GM23338 (cell line): ENCODE measurements around the gene HGS. TPM values are rescaled to one million over a fixed set of nuclear protein-coding genes. Genes with fewer than 3 reads are reported as not detected.

Experiments used
- ATAC-seq: fragments of 200-7000 bp; cut with Tn5 transposase; 3 replicates; pipeline ENCODE4 v1.9.1; 2020
- DNase-seq: peaks from one replicate; pipeline ENCODE4 v3.0.0-alpha.2; 2015; ENCODE audit warnings: low spot score
- H2AFZ ChIP-seq: fragments of 200-600 bp; sonication (generic); 2 replicates; pipeline ENCODE4 v1.8.0; 2016; ENCODE audit warnings: antibody characterized with exemption, mild to moderate bottlenecking, moderate library complexity
- H3F3A ChIP-seq: fragments of 200-600 bp; sonication (generic); replicated peaks from 2 replicates; pipeline ENCODE4 v1.8.0; 2017; ENCODE audit warnings: antibody characterized with exemption, mixed run types, low read depth
- H3K27ac ChIP-seq: fragments of 200-600 bp; sonication (generic); 2 replicates; pipeline ENCODE4 v1.6.1; 2016; ENCODE audit warnings: low read depth
- H3K27me3 ChIP-seq: fragments of 200-600 bp; sonication (generic); 2 replicates; pipeline ENCODE4 v1.8.0; 2016; ENCODE audit warnings: mild to moderate bottlenecking, mixed run types, moderate library complexity; ENCODE audit not compliant: insufficient read depth
- H3K36me3 ChIP-seq: fragments of 200-600 bp; sonication (generic); 2 replicates; pipeline ENCODE4 v1.8.0; 2016; ENCODE audit warnings: mild to moderate bottlenecking; ENCODE audit not compliant: insufficient read depth
- H3K4me1 ChIP-seq: fragments of 200-600 bp; sonication (generic); 2 replicates; pipeline ENCODE4 v1.8.0; 2016; ENCODE audit warnings: mild to moderate bottlenecking, moderate library complexity; ENCODE audit not compliant: insufficient read depth
- H3K4me2 ChIP-seq: fragments of 200-600 bp; sonication (generic); 2 replicates; pipeline ENCODE4 v1.7.1; 2017; ENCODE audit warnings: mixed run types
- H3K4me3 ChIP-seq: fragments of 200-600 bp; sonication (generic); 2 replicates; pipeline ENCODE4 v1.6.1; 2016; ENCODE audit warnings: mixed run types
- H3K79me2 ChIP-seq: fragments of 200-600 bp; sonication (generic); replicated peaks from 2 replicates; pipeline ENCODE4 v1.8.0; 2017; ENCODE audit warnings: mild to moderate bottlenecking; ENCODE audit not compliant: insufficient read depth
- H3K9me2 ChIP-seq: fragments of 200-600 bp; sonication (generic); 2 replicates; pipeline ENCODE4 v1.8.0; 2017; ENCODE audit not compliant: insufficient read depth
- H4K20me1 ChIP-seq: fragments of 200-600 bp; sonication (generic); replicated peaks from 2 replicates; pipeline ENCODE4 v1.8.0; 2017; ENCODE audit warnings: mild to moderate bottlenecking; ENCODE audit not compliant: insufficient read depth
- H3K27ac Mint-ChIP-seq: 2 replicates; pipeline ENCODE4 v1.8.0; 2020; ENCODE audit warnings: inconsistent platforms, mild to moderate bottlenecking, moderate library complexity, mixed read lengths
- H3K27me3 Mint-ChIP-seq: 3 replicates; pipeline ENCODE4 v1.8.0; 2022; ENCODE audit warnings: low read depth, mild to moderate bottlenecking, moderate library complexity, mixed read lengths, inconsistent platforms; ENCODE audit not compliant: insufficient read depth, poor library complexity
- H3K36me3 Mint-ChIP-seq: 3 replicates; pipeline ENCODE4 v1.8.0; 2021; ENCODE audit warnings: low read depth, mild to moderate bottlenecking, inconsistent platforms, moderate library complexity, mixed read lengths
- H3K4me1 Mint-ChIP-seq: 3 replicates; pipeline ENCODE4 v1.8.0; 2020; ENCODE audit warnings: mild to moderate bottlenecking, inconsistent platforms, mixed read lengths
- H3K4me3 Mint-ChIP-seq: 3 replicates; pipeline ENCODE4 v1.8.0; 2021; ENCODE audit warnings: moderate library complexity, mild to moderate bottlenecking, inconsistent platforms, mixed read lengths
- H3K9me3 Mint-ChIP-seq: 3 replicates; pipeline ENCODE4 v1.8.0; 2020; ENCODE audit warnings: moderate library complexity, mild to moderate bottlenecking, inconsistent platforms, mixed read lengths
- CREB1 ChIP-seq: fragments of 250-450 bp; sonication (Bioruptor Pico); IDR thresholded peaks from 2 replicates; pipeline ENCODE4 v1.5.0; 2020; ENCODE audit warnings: low read depth, mild to moderate bottlenecking, moderate library complexity
- CTCF ChIP-seq, 2 experiments: fragments of 200-600 bp in 1 of 2; sonication (generic) in 1 of 2; conservative IDR thresholded peaks; 2 replicates each; pipeline versions ENCODE4 v1.5.1 to v1.6.1; 2016 to 2017; ENCODE audit warnings: antibody characterized with exemption in 2 of 2, low read depth in 2 of 2, mild to moderate bottlenecking in 2 of 2, moderate library complexity in 1 of 2
- ETS1 ChIP-seq: IDR thresholded peaks from 2 replicates; pipeline ENCODE4 v1.6.1; 2016; ENCODE audit warnings: antibody characterized with exemption
- EZH2 ChIP-seq: fragments of 200-600 bp; sonication (generic); IDR thresholded peaks from one replicate; pipeline ENCODE4 v1.8.0; 2017; ENCODE audit warnings: antibody characterized with exemption, mild to moderate bottlenecking, low read depth; ENCODE audit not compliant: unreplicated experiment
- EZH2phosphoT487 ChIP-seq: fragments of 200-600 bp; sonication (generic); IDR thresholded peaks from one replicate; pipeline ENCODE4 v1.8.1; 2018; ENCODE audit warnings: antibody characterized with exemption; ENCODE audit not compliant: unreplicated experiment
- JUNB ChIP-seq: IDR thresholded peaks from one replicate; pipeline ENCODE4 v1.6.1; 2016; ENCODE audit warnings: antibody characterized with exemption; ENCODE audit not compliant: unreplicated experiment
- NANOG ChIP-seq: IDR thresholded peaks from 2 replicates; pipeline ENCODE4 v1.6.1; 2016; ENCODE audit warnings: antibody characterized with exemption, borderline replicate concordance
- POLR2AphosphoS5 ChIP-seq: IDR thresholded peaks from 2 replicates; pipeline ENCODE4 v1.6.1; 2016; ENCODE audit warnings: antibody characterized with exemption, low read depth
- REST ChIP-seq: IDR thresholded peaks from one replicate; pipeline ENCODE4 v1.6.1; 2018; ENCODE audit warnings: antibody characterized with exemption; ENCODE audit not compliant: unreplicated experiment
- STAT1 ChIP-seq: IDR thresholded peaks from one replicate; pipeline ENCODE4 v1.6.1; 2016; ENCODE audit warnings: antibody characterized with exemption; ENCODE audit not compliant: unreplicated experiment
- ZNF114 ChIP-seq: fragments of 250-450 bp; sonication (Bioruptor Pico); IDR thresholded peaks from 2 replicates; pipeline ENCODE4 v1.5.0; 2020; ENCODE audit warnings: mild to moderate bottlenecking, moderate library complexity
- ZNF331 ChIP-seq: fragments of 250-450 bp; sonication (Bioruptor Pico); IDR thresholded peaks from 2 replicates; pipeline ENCODE4 v1.5.0; 2020; ENCODE audit warnings: low read depth, mild to moderate bottlenecking, moderate library complexity
- ZNF462 ChIP-seq: fragments of 250-450 bp; sonication (Bioruptor Pico); IDR thresholded peaks from 2 replicates; pipeline ENCODE4 v1.5.0; 2020; ENCODE audit warnings: mild to moderate bottlenecking, moderate library complexity
- polyA plus RNA-seq: library from polyadenylated mRNA; unstranded; fragments of >200 nt; fragmentation: Nextera tagmentation; extraction: Ambion mirVana; gene quantifications from 2 replicates; pipeline ENCODE4 v1.2.1, GENCODE V29; 2016
- total RNA-seq: library from RNA; depleted of rRNA; stranded (reverse); fragments of >200 nt; shearing (Covaris generic); gene quantifications from 2 replicates; pipeline ENCODE4 v1.2.3, GENCODE V29; 2014

The HGS gene
- total and polyA plus RNA-seq, 2 experiments from 2014 or later, result 59.0 to 90.2 TPM

- TF ChIP-seq NANOG, result no peak
- no peak for TF ChIP-seq ZNF331 (CRISPR knock-in tag)
- TF ChIP-seq POLR2AphosphoS5, result no peak
- no peak for TF ChIP-seq EZH2phosphoT487
- TF ChIP-seq ETS1, result no peak
- no peak for TF ChIP-seq CREB1 (CRISPR knock-in tag)
- TF ChIP-seq REST, result no peak
- no peak for TF ChIP-seq JUNB
- TF ChIP-seq STAT1, result no peak
- TF ChIP-seq ZNF462 (CRISPR knock-in tag), result no peak
- TF ChIP-seq ZNF114 (CRISPR knock-in tag), result no peak
- no peak for TF ChIP-seq EZH2
- TF ChIP-seq CTCF (conservative IDR thresholded peaks at IDR 0.05; ENCODE audit: low read depth in 2 of 2), result no peak
- Histone ChIP-seq H2AFZ (no peak overlapping the region), H3K4me3 (no peak overlapping the region), H3K79me2 (no peaks in the 10 kb centered on the region), H3K9me2 (no peaks in the 10 kb centered on the region), H3K4me1 (no peaks in the 10 kb centered on the region), H3F3A (no peaks in the 10 kb centered on the region), H3K27ac (no peak overlapping the region), H3K4me2 (no peak overlapping the region), H4K20me1 (no peaks in the 10 kb centered on the region), H3K27me3 (no peaks in the 10 kb centered on the region), H3K36me3 (no peaks in the 10 kb centered on the region)
- peak; percentile 57 for ATAC-seq
- Mint-ChIP-seq H3K9me3 (no peaks in the 10 kb centered on the region), H3K4me3 (no peak overlapping the region), H3K27me3 (peaks cover 6% of the 10 kb centered on the region), H3K27ac (no peak overlapping the region), H3K4me1 (no peaks in the 10 kb centered on the region), H3K36me3 (no peaks in the 10 kb centered on the region)
- DNase-seq, result no peak
Measured at GRCh38 chr17:81741594-81742452, 58.0 kb downstream of the HGS start.
